ENCODE data around the gene MCM6.
A peak's percentile ranks its signal among the peaks of the same experiment; 100 is the strongest.

MCM6 gene

DNA sequence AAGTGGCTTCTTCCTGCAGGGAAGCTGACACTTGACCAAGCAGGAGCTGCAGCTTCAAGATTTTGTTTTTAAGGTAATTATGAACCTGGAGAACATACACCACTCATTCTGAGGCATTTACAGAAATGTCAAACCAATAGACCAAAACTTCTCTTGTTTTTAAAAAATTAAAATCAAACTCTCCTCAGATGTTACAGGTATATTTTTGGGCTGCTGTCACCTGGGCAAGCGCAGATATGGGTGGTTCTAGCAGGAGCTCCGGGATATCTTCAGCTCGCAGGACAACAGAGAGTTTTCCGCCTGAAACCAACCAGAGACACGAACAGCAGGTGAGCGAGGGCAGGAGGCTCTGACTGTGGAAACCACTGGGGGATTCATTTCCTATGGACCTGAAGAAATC is 43.4 kb downstream of the MCM6 start:
- Histone ChIP-seq H4K91ac (ENCODE audit: low read depth, low read length, poor library complexity) (no peak overlapping the region), H3K27me3 (ENCODE audit: control insufficient read depth in 3 of 3, insufficient read depth in 3 of 3, low read depth in 1 of 3, low read length in 3 of 3) (no peaks in the 10 kb centered on the region), H3K18ac (ENCODE audit: low read length) (no peak overlapping the region), H3K36me3 (replicated peaks in 1 of 2; ENCODE audit: control insufficient read depth in 2 of 2, insufficient read depth in 2 of 2, low read length in 2 of 2) (peaks cover 0 to 8% of the 10 kb centered on the region in 2 donors), H2AK5ac (ENCODE audit: low read depth, low read length) (no peak overlapping the region), H3K27ac (replicated peaks; ENCODE audit: low read length) (no peak overlapping the region), H3K23ac (ENCODE audit: low read depth, low read length, poor library complexity) (no peak overlapping the region), H3K9ac (ENCODE audit: low read depth, low read length, poor library complexity) (no peak overlapping the region), H2BK12ac (ENCODE audit: low read length) (no peak overlapping the region), H2BK15ac (ENCODE audit: low read length) (no peak overlapping the region), H3K14ac (ENCODE audit: low read length) (no peak overlapping the region), H2BK120ac (ENCODE audit: low read depth, low read length) (no peak overlapping the region), H4K8ac (ENCODE audit: low read depth, low read length) (no peak overlapping the region), H3K4me1 (ENCODE audit: control insufficient read depth in 2 of 2, insufficient read depth in 1 of 2, low read depth in 1 of 2, low read length in 2 of 2) (no peaks in the 10 kb centered on the region), H2BK5ac (ENCODE audit: low read length) (no peak overlapping the region), H3K9me3 (replicated peaks in 1 of 2; ENCODE audit: control insufficient read depth in 2 of 2, insufficient read depth in 1 of 2, low read depth in 1 of 2, low read length in 2 of 2) (no peaks in the 10 kb centered on the region), H3K4me3 (ENCODE audit: low read length in 2 of 2) (no peak overlapping the region), H3K4me2 (ENCODE audit: insufficient read depth, low read length, poor library complexity, severe bottlenecking) (no peak overlapping the region), H2AFZ (ENCODE audit: low read length) (no peak overlapping the region), H3K79me1 (ENCODE audit: low read depth, low read length) (no peaks in the 10 kb centered on the region), H3K4ac (ENCODE audit: low read length) (no peak overlapping the region)
- DNase-seq (ENCODE audit: low spot score), result no peak
- WGBS, 2 donors (ENCODE audit: extremely low coverage in 2 of 2, insufficient read length in 2 of 2, insufficient replicate concordance in 1 of 2), result no CpG with 5 or more reads among the region's 6 CpGs

DNA sequence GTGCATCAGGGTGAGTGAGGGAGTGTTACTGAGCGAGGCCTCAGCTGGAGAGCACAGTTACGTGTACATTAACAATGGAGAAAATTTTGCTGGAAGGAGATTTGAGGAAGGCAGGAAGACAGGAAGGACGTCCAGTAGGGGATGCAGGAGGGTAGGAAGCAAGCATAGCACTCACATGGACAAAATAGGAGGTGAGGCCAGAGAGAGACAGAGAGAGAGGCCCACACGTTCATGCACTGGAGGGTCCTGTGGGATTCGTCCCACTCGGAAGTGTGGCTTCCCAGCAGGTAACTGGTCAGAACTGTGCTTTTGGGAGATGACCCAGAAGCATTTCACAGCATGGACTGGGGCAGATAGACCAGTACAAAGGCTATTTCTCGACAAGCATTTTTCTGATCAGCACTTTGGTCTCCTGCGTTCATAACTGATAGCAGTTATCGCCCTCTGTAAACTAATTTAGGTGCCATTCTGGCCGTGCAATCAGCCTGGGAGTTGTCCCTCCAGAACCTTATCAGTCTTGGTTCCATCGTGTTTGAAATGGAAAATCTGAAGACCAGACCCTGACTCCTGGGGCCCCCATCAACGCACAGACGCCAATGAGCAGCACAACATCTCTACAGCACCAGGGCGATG is 44.9 kb downstream of the MCM6 start:
- Histone ChIP-seq H3K27me3 (ENCODE audit: control insufficient read depth in 3 of 3, insufficient read depth in 3 of 3, low read depth in 1 of 3, low read length in 3 of 3) (no peaks in the 10 kb centered on the region), H3K4me2 (ENCODE audit: insufficient read depth, low read length, poor library complexity, severe bottlenecking) (no peak overlapping the region), H3K4me3 (ENCODE audit: low read length in 2 of 2) (no peak overlapping the region), H2BK12ac (ENCODE audit: low read length) (no peak overlapping the region), H4K8ac (ENCODE audit: low read depth, low read length) (no peak overlapping the region), H2AFZ (ENCODE audit: low read length) (no peak overlapping the region), H3K4me1 (ENCODE audit: control insufficient read depth in 2 of 2, insufficient read depth in 1 of 2, low read depth in 1 of 2, low read length in 2 of 2) (peaks cover 2 to 3% of the 10 kb centered on the region in 2 donors), H2BK15ac (ENCODE audit: low read length) (no peak overlapping the region), H3K23ac (ENCODE audit: low read depth, low read length, poor library complexity) (no peak overlapping the region), H3K9me3 (replicated peaks in 1 of 2; ENCODE audit: control insufficient read depth in 2 of 2, insufficient read depth in 1 of 2, low read depth in 1 of 2, low read length in 2 of 2) (no peaks in the 10 kb centered on the region), H3K36me3 (replicated peaks in 1 of 2; ENCODE audit: control insufficient read depth in 2 of 2, insufficient read depth in 2 of 2, low read length in 2 of 2) (peaks cover under 1 to 1% of the 10 kb centered on the region in 2 donors), H3K27ac (replicated peaks; ENCODE audit: low read length) (no peak overlapping the region), H3K9ac (ENCODE audit: low read depth, low read length, poor library complexity) (no peak overlapping the region), H3K18ac (ENCODE audit: low read length) (no peak overlapping the region), H3K79me1 (ENCODE audit: low read depth, low read length) (no peaks in the 10 kb centered on the region), H2BK5ac (ENCODE audit: low read length) (no peak overlapping the region), H3K14ac (ENCODE audit: low read length) (no peak overlapping the region), H2BK120ac (ENCODE audit: low read depth, low read length) (no peak overlapping the region), H4K91ac (ENCODE audit: low read depth, low read length, poor library complexity) (no peak overlapping the region), H2AK5ac (ENCODE audit: low read depth, low read length) (no peak overlapping the region), H3K4ac (ENCODE audit: low read length) (no peak overlapping the region)
- WGBS, 2 donors (ENCODE audit: extremely low coverage in 2 of 2, insufficient read length in 2 of 2, insufficient replicate concordance in 1 of 2), result no CpG with 5 or more reads among the region's 14 CpGs
- no peak for DNase-seq (ENCODE audit: low spot score)

GRCh38 chr2:135829378-135830135 is 46.7 kb downstream of the MCM6 start:
- no peak overlapping the region for H3K4me2 ChIP-seq (ENCODE audit: insufficient read depth, low read length, poor library complexity, severe bottlenecking)
- no CpG with 5 or more reads among the region's 13 CpGs for WGBS, 2 donors (ENCODE audit: extremely low coverage in 2 of 2, insufficient read length in 2 of 2, insufficient replicate concordance in 1 of 2)
- peaks cover 0 to 1% of the 10 kb centered on the region in 2 donors for H3K36me3 ChIP-seq (replicated peaks in 1 of 2; ENCODE audit: control insufficient read depth in 2 of 2, insufficient read depth in 2 of 2, low read length in 2 of 2)
- H3K4ac ChIP-seq (ENCODE audit: low read length), result no peak overlapping the region
- H3K27me3 ChIP-seq (ENCODE audit: control insufficient read depth in 3 of 3, insufficient read depth in 3 of 3, low read depth in 1 of 3, low read length in 3 of 3), result no peaks in the 10 kb centered on the region
- H3K9me3 ChIP-seq (replicated peaks in 1 of 2; ENCODE audit: control insufficient read depth in 2 of 2, insufficient read depth in 1 of 2, low read depth in 1 of 2, low read length in 2 of 2), result no peaks in the 10 kb centered on the region
- H2BK15ac ChIP-seq (ENCODE audit: low read length), result no peak overlapping the region
- H3K23ac ChIP-seq (ENCODE audit: low read depth, low read length, poor library complexity), result no peak overlapping the region
- H2BK120ac ChIP-seq (ENCODE audit: low read depth, low read length), result no peak overlapping the region
- no peak overlapping the region for H3K27ac ChIP-seq (replicated peaks; ENCODE audit: low read length)
- H2BK5ac ChIP-seq (ENCODE audit: low read length), result no peak overlapping the region
- no peak overlapping the region for H2AK5ac ChIP-seq (ENCODE audit: low read depth, low read length)
- H2AFZ ChIP-seq (ENCODE audit: low read length), result no peak overlapping the region
- no peak overlapping the region for H4K8ac ChIP-seq (ENCODE audit: low read depth, low read length)
- H4K91ac ChIP-seq (ENCODE audit: low read depth, low read length, poor library complexity), result no peak overlapping the region
- no peak overlapping the region for H3K4me3 ChIP-seq (ENCODE audit: low read length in 2 of 2)
- H3K4me1 ChIP-seq (ENCODE audit: control insufficient read depth in 2 of 2, insufficient read depth in 1 of 2, low read depth in 1 of 2, low read length in 2 of 2), result peaks cover 3% of the 10 kb centered on the region in 2 donors
- H3K18ac ChIP-seq (ENCODE audit: low read length), result no peak overlapping the region
- no peak overlapping the region for H3K9ac ChIP-seq (ENCODE audit: low read depth, low read length, poor library complexity)
- no peaks in the 10 kb centered on the region for H3K79me1 ChIP-seq (ENCODE audit: low read depth, low read length)
- H3K14ac ChIP-seq (ENCODE audit: low read length), result no peak overlapping the region
- DNase-seq (ENCODE audit: low spot score), result no peak
- no peak overlapping the region for H2BK12ac ChIP-seq (ENCODE audit: low read length)

- Histone ChIP-seq H3K27ac (replicated peaks; ENCODE audit: low read length) (no peak overlapping the region), H3K14ac (ENCODE audit: low read length) (no peak overlapping the region), H2BK12ac (ENCODE audit: low read length) (no peak overlapping the region), H3K23ac (ENCODE audit: low read depth, low read length, poor library complexity) (no peak overlapping the region), H3K9ac (ENCODE audit: low read depth, low read length, poor library complexity) (no peak overlapping the region), H3K36me3 (replicated peaks in 1 of 2; ENCODE audit: control insufficient read depth in 2 of 2, insufficient read depth in 2 of 2, low read length in 2 of 2) (peaks cover 0 to 1% of the 10 kb centered on the region in 2 donors), H3K18ac (ENCODE audit: low read length) (no peak overlapping the region), H3K4ac (ENCODE audit: low read length) (no peak overlapping the region), H3K4me3 (ENCODE audit: low read length in 2 of 2) (no peak overlapping the region), H4K8ac (ENCODE audit: low read depth, low read length) (no peak overlapping the region), H2BK15ac (ENCODE audit: low read length) (no peak overlapping the region), H2BK5ac (ENCODE audit: low read length) (no peak overlapping the region), H2AFZ (ENCODE audit: low read length) (peak overlapping the region; percentile 71), H3K27me3 (ENCODE audit: control insufficient read depth in 3 of 3, insufficient read depth in 3 of 3, low read depth in 1 of 3, low read length in 3 of 3) (no peaks in the 10 kb centered on the region), H3K4me1 (ENCODE audit: control insufficient read depth in 2 of 2, insufficient read depth in 1 of 2, low read depth in 1 of 2, low read length in 2 of 2) (peaks cover 3% of the 10 kb centered on the region in 2 donors), H3K9me3 (replicated peaks in 1 of 2; ENCODE audit: control insufficient read depth in 2 of 2, insufficient read depth in 1 of 2, low read depth in 1 of 2, low read length in 2 of 2) (peaks cover 2 to 5% of the 10 kb centered on the region in 2 donors), H2AK5ac (ENCODE audit: low read depth, low read length) (no peak overlapping the region), H4K91ac (ENCODE audit: low read depth, low read length, poor library complexity) (no peak overlapping the region), H3K4me2 (ENCODE audit: insufficient read depth, low read length, poor library complexity, severe bottlenecking) (no peak overlapping the region), H2BK120ac (ENCODE audit: low read depth, low read length) (no peak overlapping the region), H3K79me1 (ENCODE audit: low read depth, low read length) (no peaks in the 10 kb centered on the region)
- WGBS, 2 donors (ENCODE audit: extremely low coverage in 2 of 2, insufficient read length in 2 of 2, insufficient replicate concordance in 1 of 2), result no CpG with 5 or more reads among the region's 6 CpGs
- peak; percentile 11 for DNase-seq (ENCODE audit: low spot score)
These were observed 49.7 kb downstream of the MCM6 start for GRCh38 chr2:135826544-135826943.

Data from neuronal stem cell (in vitro differentiated cells).